ENCODE results near the gene ADGRG1.

DNA sequence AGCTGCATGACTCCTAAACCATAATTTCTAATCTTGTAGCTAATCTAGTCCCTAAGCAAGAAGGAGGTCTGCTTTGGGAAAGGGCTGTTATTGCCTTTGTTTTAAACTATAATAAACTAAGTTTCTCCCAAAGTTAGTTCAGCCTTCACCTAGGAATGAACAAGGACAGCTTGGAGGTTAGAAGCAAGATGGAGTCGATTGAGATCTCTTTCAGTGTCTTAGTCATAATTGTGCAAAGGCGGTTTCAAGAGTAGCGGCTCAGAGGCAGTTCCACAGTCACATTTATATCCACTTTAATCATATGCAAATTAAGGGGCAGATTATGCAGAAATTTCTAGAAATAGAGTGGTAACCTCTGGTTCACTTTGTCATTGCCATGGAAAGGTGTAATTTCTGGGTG, 83.6 kb downstream of the ADGRG1 start:
- TF ChIP-seq, protein P1, sequence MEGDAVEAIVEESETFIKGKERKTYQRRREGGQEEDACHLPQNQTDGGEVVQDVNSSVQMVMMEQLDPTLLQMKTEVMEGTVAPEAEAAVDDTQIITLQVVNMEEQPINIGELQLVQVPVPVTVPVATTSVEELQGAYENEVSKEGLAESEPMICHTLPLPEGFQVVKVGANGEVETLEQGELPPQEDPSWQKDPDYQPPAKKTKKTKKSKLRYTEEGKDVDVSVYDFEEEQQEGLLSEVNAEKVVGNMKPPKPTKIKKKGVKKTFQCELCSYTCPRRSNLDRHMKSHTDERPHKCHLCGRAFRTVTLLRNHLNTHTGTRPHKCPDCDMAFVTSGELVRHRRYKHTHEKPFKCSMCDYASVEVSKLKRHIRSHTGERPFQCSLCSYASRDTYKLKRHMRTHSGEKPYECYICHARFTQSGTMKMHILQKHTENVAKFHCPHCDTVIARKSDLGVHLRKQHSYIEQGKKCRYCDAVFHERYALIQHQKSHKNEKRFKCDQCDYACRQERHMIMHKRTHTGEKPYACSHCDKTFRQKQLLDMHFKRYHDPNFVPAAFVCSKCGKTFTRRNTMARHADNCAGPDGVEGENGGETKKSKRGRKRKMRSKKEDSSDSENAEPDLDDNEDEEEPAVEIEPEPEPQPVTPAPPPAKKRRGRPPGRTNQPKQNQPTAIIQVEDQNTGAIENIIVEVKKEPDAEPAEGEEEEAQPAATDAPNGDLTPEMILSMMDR (IDR thresholded peaks at IDR 0.05): no peak
- TF ChIP-seq POLR2AphosphoS5 (IDR thresholded peaks at IDR 0.05; ENCODE audit: insufficient read depth in 1 of 2, low read depth in 1 of 2) (no peak), POLR2A (IDR thresholded peaks at IDR 0.05) (no peak)

Measured in vagina (tissue), 2 donors.